Endothelial cell of umbilical vein (primary cell): ENCODE results near the gene PLCD1. TPM values are rescaled to one million over a fixed set of nuclear protein-coding genes. Genes with fewer than 3 reads are reported as not detected.

Experiments used
- BruUV-seq: library from RNA; stranded (reverse); fragments of 400-500 nt; replicated peaks from 2 replicates; lab custom pipeline; 2021; lab: Mats Ljungman, UMichigan
- CTCF ChIA-PET: fragments of 300-600, 350-600 bp; sonication (Branson Sonifier 250); formaldehyde crosslinking; loops from one replicate; lab custom pipeline; 2021; ENCODE audit warnings: antibody characterized with exemption, inconsistent platforms; lab: Charles Lee
- POLR2A ChIA-PET: fragments of 300-600, 350-600 bp; sonication (Branson Sonifier 250); formaldehyde crosslinking; loops from one replicate; lab custom pipeline; 2021; ENCODE audit warnings: antibody characterized with exemption, inconsistent platforms; lab: Charles Lee
- DNase-seq: peaks from one replicate; pipeline ENCODE4 v3.0.0-alpha.2; 2011; ENCODE audit warnings: low read depth, low spot score
- FAIRE-seq: peaks from 2 replicates; lab custom pipeline; 2011; peaks lifted over from hg19 to GRCh38; lab: Jason Lieb, UNC
- H2AFZ ChIP-seq: 2 replicates; pipeline ENCODE4 v1.6.0; 2012; ENCODE audit warnings: low read depth, low read length, control low read depth, inconsistent platforms
- H3K27ac ChIP-seq: 2 replicates; pipeline ENCODE4 v1.5.1; 2011; ENCODE audit warnings: low read depth, mild to moderate bottlenecking, control low read depth, low read length, moderate library complexity; ENCODE audit not compliant: insufficient read depth
- H3K27me3 ChIP-seq, 2 experiments: 2 replicates each; pipeline versions ENCODE4 v1.6.0 to v1.6.1; 2011; ENCODE audit warnings: low read length in 2 of 2, mixed read lengths in 1 of 2; ENCODE audit not compliant: control insufficient read depth in 2 of 2, insufficient read depth in 2 of 2
- H3K36me3 ChIP-seq, 2 experiments: 2 replicates in 1 of 2; 3 replicates in 1 of 2; pipeline ENCODE4 v1.5.1; 2011; ENCODE audit warnings: low read length in 2 of 2, mild to moderate bottlenecking in 1 of 2, moderate library complexity in 1 of 2; ENCODE audit not compliant: control insufficient read depth in 2 of 2, insufficient read depth in 2 of 2; ENCODE audit errors: extremely low read depth in 1 of 2
- H3K4me1 ChIP-seq: 3 replicates; pipeline ENCODE4 v1.5.1; 2011; ENCODE audit warnings: mild to moderate bottlenecking, low read length; ENCODE audit not compliant: control insufficient read depth, insufficient read depth; ENCODE audit errors: extremely low read depth
- H3K4me2 ChIP-seq: 2 replicates; pipeline ENCODE4 v1.6.1; 2011; ENCODE audit warnings: low read length, control low read depth, mixed read lengths; ENCODE audit not compliant: insufficient read depth
- H3K4me3 ChIP-seq, 3 experiments: fragments of 200-600 bp in 1 of 3; sonication (generic), shearing (Covaris generic) in 1 of 3; replicated peaks in 1 of 3; 2 replicates each; pipeline ENCODE4 v1.5.1; 2011 to 2016; ENCODE audit warnings: control low read depth in 3 of 3, low read length in 3 of 3, mild to moderate bottlenecking in 2 of 3, inconsistent platforms in 1 of 3, low read depth in 1 of 3, moderate library complexity in 1 of 3; ENCODE audit not compliant: insufficient read depth in 1 of 3
- H3K79me2 ChIP-seq: 2 replicates; pipeline ENCODE4 v1.6.0; 2012; ENCODE audit warnings: low read length, inconsistent platforms; ENCODE audit not compliant: control insufficient read depth, insufficient read depth
- H3K9ac ChIP-seq: replicated peaks from 2 replicates; pipeline ENCODE3; 2011; ENCODE audit warnings: low read length, control low read depth; ENCODE audit not compliant: insufficient read depth; ENCODE audit errors: extremely low read depth
- H3K9me1 ChIP-seq: replicated peaks from 3 replicates; pipeline ENCODE4 v1.6.0; 2011; ENCODE audit warnings: mild to moderate bottlenecking, low read length; ENCODE audit not compliant: control insufficient read depth, insufficient read depth; ENCODE audit errors: extremely low read depth
- H3K9me3 ChIP-seq: replicated peaks from 2 replicates; pipeline ENCODE4 v1.5.1; 2012; ENCODE audit warnings: low read length, inconsistent platforms; ENCODE audit not compliant: control insufficient read depth, insufficient read depth
- H4K20me1 ChIP-seq: replicated peaks from 2 replicates; pipeline ENCODE3; 2011; ENCODE audit warnings: mild to moderate bottlenecking, low read length; ENCODE audit not compliant: control insufficient read depth, insufficient read depth; ENCODE audit errors: extremely low read depth
- EZH2 ChIP-seq: IDR thresholded peaks from 2 replicates; pipeline ENCODE4 v1.6.1; 2012; ENCODE audit warnings: borderline replicate concordance, low read depth, mild to moderate bottlenecking, moderate library complexity, low read length, inconsistent platforms; ENCODE audit not compliant: severe bottlenecking
- FOS ChIP-seq: IDR thresholded peaks from 2 replicates; pipeline ENCODE4 v1.6.1; 2011; ENCODE audit warnings: mild to moderate bottlenecking, low read length, moderate library complexity, borderline replicate concordance; ENCODE audit not compliant: insufficient read depth
- GATA2 ChIP-seq: IDR thresholded peaks from 2 replicates; pipeline ENCODE4 v1.7.0; 2011; ENCODE audit warnings: low read depth, mild to moderate bottlenecking, moderate library complexity, mixed read lengths, low read length; ENCODE audit not compliant: insufficient read length, insufficient read depth
- JUN ChIP-seq: IDR thresholded peaks from 2 replicates; pipeline ENCODE4 v1.6.1; 2011; ENCODE audit warnings: borderline replicate concordance, low read depth; ENCODE audit not compliant: insufficient read length, insufficient read depth
- MAX ChIP-seq: IDR thresholded peaks from 2 replicates; pipeline ENCODE4 v1.6.1; 2011; ENCODE audit not compliant: insufficient read depth, insufficient read length
- MYC ChIP-seq: IDR thresholded peaks from one replicate; pipeline ENCODE4 v1.6.1; 2011; ENCODE audit warnings: mild to moderate bottlenecking, low read depth, low read length
- POLR2A ChIP-seq: IDR thresholded peaks from 2 replicates; pipeline ENCODE4 v1.6.1; 2012; ENCODE audit warnings: low read depth, mild to moderate bottlenecking, control low read depth, low read length
- POLR2AphosphoS5 ChIP-seq: IDR thresholded peaks from 2 replicates; pipeline ENCODE4 v1.6.1; 2012; ENCODE audit warnings: low read depth, mild to moderate bottlenecking, control low read depth, low read length, moderate library complexity; ENCODE audit not compliant: insufficient read depth
- dilution Hi-C: fragments of 300-500 bp; cut with MboI; formaldehyde crosslinking; loops from one replicate; pipeline ENCODE4 v1.15.0; 2019; ENCODE audit warnings: low sequenced_read_pairs; ENCODE audit not compliant: extremely low pct_ligation_motif_present
- intact Hi-C: fragments of 100-400 bp; cut with micrococcal nuclease; formaldehyde crosslinking; loops from one replicate; pipeline ENCODE4 v1.10.0; 2022
- polyA plus RNA-seq, 4 experiments: library from polyadenylated mRNA; depleted of rRNA in 3 of 4; stranded (reverse) in 3 of 4; unstranded in 1 of 4; fragments of >200 nt; gene quantifications; 2 replicates each; pipeline versions ENCODE4 v1.2.1 to v1.2.3, GENCODE V29; 2011 to 2012; ENCODE audit warnings: missing spikeins in 1 of 4
- total RNA-seq: library from RNA; stranded (reverse); gene quantifications from 2 replicates; pipeline ENCODE4 v1.2.3, GENCODE V29; 2021
- TF ChIP-seq, protein P1 (sequence below), 2 donors: IDR thresholded peaks; 1 replicate in 1 of 2; 2 replicates in 1 of 2; pipeline ENCODE4 v1.5.1; 2011; ENCODE audit warnings: low read length in 2 of 2, mild to moderate bottlenecking in 2 of 2, moderate library complexity in 2 of 2, control low read depth in 1 of 2, inconsistent platforms in 1 of 2, low read depth in 1 of 2; ENCODE audit not compliant: insufficient read depth in 1 of 2; ENCODE audit errors: extremely low read depth in 1 of 2

Gene PLCD1
- total and polyA plus RNA-seq, 2 donors (not counting 3 experiments of a cell fraction or from before 2014, with no cell fraction given): 12.6 to 15.3 TPM

DNA sequence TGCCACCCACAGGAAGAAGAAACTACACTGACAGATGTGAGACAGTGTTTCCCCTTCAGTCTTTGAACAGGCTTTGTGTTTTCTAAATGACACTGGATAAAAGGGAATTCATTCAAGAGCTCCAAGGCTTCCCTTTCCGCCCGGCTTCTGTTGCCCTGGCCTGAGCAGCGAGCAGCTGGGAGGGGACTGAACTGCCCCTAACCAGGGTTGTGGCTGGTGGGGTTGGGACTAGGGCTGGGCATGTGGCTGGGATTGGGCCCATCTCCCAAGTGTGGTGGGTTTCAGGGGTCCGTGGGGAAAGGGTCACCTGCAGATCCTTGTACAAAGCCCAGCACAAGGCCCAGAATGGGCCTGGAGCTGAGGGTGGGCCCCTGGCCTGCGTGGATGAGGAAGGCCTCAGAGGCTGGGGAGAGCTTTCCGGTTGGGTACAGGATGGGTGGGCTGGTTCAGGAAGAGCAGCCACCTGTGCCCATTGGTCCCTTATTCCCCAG, 28.4 kb downstream of the PLCD1 start:
- H2AFZ ChIP-seq: no peak overlapping the region
- no peaks in the 10 kb centered on the region for H3K9me1 ChIP-seq
- POLR2A ChIA-PET: no interaction called here
- TF ChIP-seq EZH2 (no peak), FOS (no peak), GATA2 (no peak), MAX (no peak), MYC (no peak), POLR2A (no peak), JUN (no peak), POLR2AphosphoS5 (no peak)
- TF ChIP-seq, protein P1, sequence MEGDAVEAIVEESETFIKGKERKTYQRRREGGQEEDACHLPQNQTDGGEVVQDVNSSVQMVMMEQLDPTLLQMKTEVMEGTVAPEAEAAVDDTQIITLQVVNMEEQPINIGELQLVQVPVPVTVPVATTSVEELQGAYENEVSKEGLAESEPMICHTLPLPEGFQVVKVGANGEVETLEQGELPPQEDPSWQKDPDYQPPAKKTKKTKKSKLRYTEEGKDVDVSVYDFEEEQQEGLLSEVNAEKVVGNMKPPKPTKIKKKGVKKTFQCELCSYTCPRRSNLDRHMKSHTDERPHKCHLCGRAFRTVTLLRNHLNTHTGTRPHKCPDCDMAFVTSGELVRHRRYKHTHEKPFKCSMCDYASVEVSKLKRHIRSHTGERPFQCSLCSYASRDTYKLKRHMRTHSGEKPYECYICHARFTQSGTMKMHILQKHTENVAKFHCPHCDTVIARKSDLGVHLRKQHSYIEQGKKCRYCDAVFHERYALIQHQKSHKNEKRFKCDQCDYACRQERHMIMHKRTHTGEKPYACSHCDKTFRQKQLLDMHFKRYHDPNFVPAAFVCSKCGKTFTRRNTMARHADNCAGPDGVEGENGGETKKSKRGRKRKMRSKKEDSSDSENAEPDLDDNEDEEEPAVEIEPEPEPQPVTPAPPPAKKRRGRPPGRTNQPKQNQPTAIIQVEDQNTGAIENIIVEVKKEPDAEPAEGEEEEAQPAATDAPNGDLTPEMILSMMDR (IDR thresholded peaks at IDR 0.05; ENCODE audit: extremely low read depth in 1 of 2, insufficient read depth in 1 of 2, low read depth in 1 of 2, low read length in 2 of 2): no peak
- peaks cover 0 to 9% of the 10 kb centered on the region in 2 experiments for H3K36me3 ChIP-seq
- no peaks in the 10 kb centered on the region for H4K20me1 ChIP-seq
- BruUV-seq: no TSS peak
- DNase-seq (no peak), FAIRE-seq (no peak)
- H3K9me3 ChIP-seq: no peaks in the 10 kb centered on the region
- peaks cover 4% of the 10 kb centered on the region for H3K4me1 ChIP-seq
- H3K9ac ChIP-seq: no peak overlapping the region
- no peak overlapping the region for H3K4me2 ChIP-seq
- H3K4me3 ChIP-seq: no peak overlapping the region
- CTCF ChIA-PET: interaction anchor here (0.7 to 3.6 kb wide), 4 partner anchors 13 to 147 kb away, joined by 3 to 34 read pairs (median 12); no protein-coding TSS in a partner anchor
- no peaks in the 10 kb centered on the region for H3K27me3 ChIP-seq
- H3K27ac ChIP-seq: no peak overlapping the region
- dilution Hi-C loops (no loop called here), intact Hi-C loops (no loop called here)
- no peaks in the 10 kb centered on the region for H3K79me2 ChIP-seq
